GM18526 (cell line): Measurements from ENCODE around the gene PDE9A.

Experiments used
- POLR2A ChIP-seq: IDR thresholded peaks from 3 replicates; pipeline ENCODE4 v1.6.1; 2011; ENCODE audit not compliant: insufficient read length; ENCODE audit errors: extremely low read depth

PDE9A gene

GRCh38 chr21:42748620-42749176 lies 95.3 kb downstream of the PDE9A start:
- no peak for TF ChIP-seq POLR2A

GRCh38 chr21:42750737-42751530 lies 97.5 kb downstream of the PDE9A start:
- no peak for TF ChIP-seq POLR2A

GRCh38 chr21:42751866-42752265 lies 98.4 kb downstream of the PDE9A start:
- no peak for TF ChIP-seq POLR2A

GRCh38 chr21:42753804-42754203 lies 100.4 kb downstream of the PDE9A start:
- TF ChIP-seq POLR2A, result no peak

GRCh38 chr21:42754270-42754933 lies 101.0 kb downstream of the PDE9A start:
- no peak for TF ChIP-seq POLR2A

GRCh38 chr21:42755031-42755665 lies 101.7 kb downstream of the PDE9A start:
- TF ChIP-seq POLR2A, result no peak

GRCh38 chr21:42755766-42756579 lies 102.6 kb downstream of the PDE9A start:
- no peak for TF ChIP-seq POLR2A

GRCh38 chr21:42756580-42757250 lies 103.3 kb downstream of the PDE9A start:
- no peak for TF ChIP-seq POLR2A

GRCh38 chr21:42757422-42757821 lies 104.0 kb downstream of the PDE9A start:
- TF ChIP-seq POLR2A, result no peak

- no peak for TF ChIP-seq POLR2A
These were observed 104.6 kb downstream of the PDE9A start for GRCh38 chr21:42757826-42758655.

GRCh38 chr21:42758721-42759593 lies 105.5 kb downstream of the PDE9A start:
- no peak for TF ChIP-seq POLR2A

GRCh38 chr21:42759594-42759927 lies 106.1 kb downstream of the PDE9A start:
- no peak for TF ChIP-seq POLR2A

- TF ChIP-seq POLR2A, result no peak
These were observed 107.0 kb downstream of the PDE9A start for GRCh38 chr21:42760361-42760950.
